GM12878 (cell line): ENCODE data around the gene ZNF426.

Source experiments
- CHD2 ChIP-seq: IDR thresholded peaks from 2 replicates; pipeline ENCODE4 v1.6.1; 2011; ENCODE audit warnings: low read depth, low read length, improper control_type of control experiment, borderline replicate concordance
- EP300 ChIP-seq, 2 experiments: fragments of 150-350 bp in 1 of 2; IDR thresholded peaks; 2 replicates each; pipeline ENCODE4 v1.6.1; 2011 to 2012; ENCODE audit warnings: low read depth in 2 of 2, low read length in 2 of 2, borderline replicate concordance in 1 of 2, improper control_type of control experiment in 1 of 2, inconsistent platforms in 1 of 2; ENCODE audit not compliant: control insufficient read depth in 1 of 2

DNA sequence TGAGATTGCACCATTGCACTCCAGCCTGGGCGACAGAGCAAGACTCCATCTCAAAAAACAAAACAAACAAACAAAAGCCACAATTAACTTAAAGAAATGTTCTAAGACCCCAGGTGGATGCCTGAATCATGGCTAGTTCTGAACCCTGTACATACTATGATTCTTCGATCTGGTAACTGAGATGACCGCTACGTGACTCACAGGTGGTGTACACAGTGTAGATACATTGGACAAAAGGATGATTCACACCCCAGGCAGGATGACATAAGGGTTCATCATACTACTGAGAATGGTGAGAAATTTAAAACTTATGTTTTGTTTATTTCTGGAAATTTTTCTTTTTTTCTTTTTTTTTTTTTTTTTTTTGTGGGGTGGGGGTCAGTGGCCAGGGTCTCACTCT is 6.5 kb downstream of the ZNF426 start:
- TF ChIP-seq CHD2: no peak
- TF ChIP-seq EP300 (IDR thresholded peaks at IDR 0.05; ENCODE audit: borderline replicate concordance in 1 of 2, control insufficient read depth in 1 of 2, low read depth in 2 of 2, low read length in 2 of 2): no peak
